Keratinocyte (primary cell): ENCODE results near the gene SLC39A10. TPM values are rescaled to one million over a fixed set of nuclear protein-coding genes. Genes with fewer than 3 reads are reported as not detected.

Source experiments
- DNase-seq: peaks from one replicate; pipeline ENCODE4 v3.0.0-alpha.2; 2011; ENCODE audit warnings: low read depth, missing footprints, low spot score
- FAIRE-seq: peaks from 2 replicates; lab custom pipeline; 2011; peaks lifted over from hg19 to GRCh38; lab: Jason Lieb, UNC
- H2AFZ ChIP-seq: 2 replicates; pipeline ENCODE4 v1.6.0; 2012; ENCODE audit warnings: low read length, control low read depth, inconsistent platforms; ENCODE audit not compliant: control insufficient read depth
- H3K27ac ChIP-seq: 2 replicates; pipeline ENCODE4 v1.5.1; 2011; ENCODE audit warnings: low read length; ENCODE audit not compliant: control insufficient read depth, insufficient read depth
- H3K27me3 ChIP-seq: 3 replicates; pipeline ENCODE4 v1.6.0; 2011; ENCODE audit warnings: low read length; ENCODE audit not compliant: control insufficient read depth, insufficient read depth; ENCODE audit errors: extremely low read depth
- H3K36me3 ChIP-seq, 2 experiments: 2 replicates in 1 of 2; 3 replicates in 1 of 2; pipeline ENCODE4 v1.5.1; 2011; ENCODE audit warnings: low read length in 2 of 2, mild to moderate bottlenecking in 1 of 2; ENCODE audit not compliant: control insufficient read depth in 2 of 2, insufficient read depth in 2 of 2; ENCODE audit errors: extremely low read depth in 1 of 2
- H3K4me1 ChIP-seq: 3 replicates; pipeline ENCODE4 v1.5.1; 2011; ENCODE audit warnings: low read length; ENCODE audit not compliant: control insufficient read depth, insufficient read depth; ENCODE audit errors: extremely low read depth
- H3K4me2 ChIP-seq: 3 replicates; pipeline ENCODE4 v1.6.0; 2011; ENCODE audit warnings: low read depth, low read length; ENCODE audit not compliant: control insufficient read depth, insufficient read depth; ENCODE audit errors: extremely low read depth
- H3K4me3 ChIP-seq, 3 experiments: fragments of 200-600 bp in 1 of 3; sonication (generic) in 1 of 3; 2 replicates in 2 of 3; 3 replicates in 1 of 3; pipeline ENCODE4 v1.5.1; 2011 to 2016; ENCODE audit warnings: low read length in 3 of 3, mild to moderate bottlenecking in 3 of 3, control low read depth in 2 of 3, inconsistent platforms in 1 of 3, low read depth in 1 of 3, mixed read lengths in 1 of 3, mixed run types in 1 of 3, moderate library complexity in 1 of 3; ENCODE audit not compliant: control insufficient read depth in 2 of 3, insufficient read depth in 2 of 3; ENCODE audit errors: extremely low read depth in 1 of 3
- H3K79me2 ChIP-seq: 2 replicates; pipeline ENCODE4 v1.6.0; 2012; ENCODE audit warnings: low read length; ENCODE audit not compliant: control insufficient read depth, insufficient read depth
- H3K9ac ChIP-seq: 3 replicates; pipeline ENCODE4 v1.6.0; 2011; ENCODE audit warnings: low read length; ENCODE audit not compliant: control insufficient read depth, insufficient read depth; ENCODE audit errors: extremely low read depth
- H3K9me1 ChIP-seq: 3 replicates; pipeline ENCODE4 v1.6.0; 2011; ENCODE audit warnings: low read length; ENCODE audit not compliant: control insufficient read depth, insufficient read depth; ENCODE audit errors: extremely low read depth
- H3K9me3 ChIP-seq: 2 replicates; pipeline ENCODE4 v1.5.1; 2012; ENCODE audit warnings: low read depth, low read length; ENCODE audit not compliant: control insufficient read depth
- H4K20me1 ChIP-seq: 3 replicates; pipeline ENCODE4 v1.6.0; 2011; ENCODE audit warnings: low read length; ENCODE audit not compliant: control insufficient read depth, insufficient read depth; ENCODE audit errors: extremely low read depth
- CTCF ChIP-seq, 3 experiments: IDR thresholded peaks in 1 of 3; conservative IDR thresholded peaks in 1 of 3; optimal IDR thresholded peaks in 1 of 3; 2 replicates in 2 of 3; 3 replicates in 1 of 3; pipeline versions ENCODE3 to v1.5.1; 2011; ENCODE audit warnings: low read length in 3 of 3, mild to moderate bottlenecking in 3 of 3, moderate library complexity in 2 of 3, control low read depth in 1 of 3, inconsistent platforms in 1 of 3; ENCODE audit not compliant: insufficient read depth in 2 of 3; ENCODE audit errors: extremely low read depth in 1 of 3
- EZH2 ChIP-seq: IDR thresholded peaks from one replicate; pipeline ENCODE4 v1.6.1; 2012; ENCODE audit warnings: inconsistent platforms, mild to moderate bottlenecking, low read length, moderate library complexity
- dilution Hi-C: fragments of 300-500 bp; cut with MboI; formaldehyde crosslinking; loops from one replicate; pipeline ENCODE4 v1.7.0; 2020; ENCODE audit warnings: low sequenced_read_pairs; ENCODE audit not compliant: extremely low pct_ligation_motif_present
- polyA plus RNA-seq, 5 experiments: library from polyadenylated mRNA; depleted of rRNA in 3 of 5; stranded (reverse) in 3 of 5; stranded (forward) in 1 of 5; unstranded in 1 of 5; fragments of >200 nt; gene quantifications; 1 replicate in 1 of 5; 2 replicates in 3 of 5; 3 replicates in 1 of 5; pipeline versions ENCODE4 v1.2.1 to v1.2.3, GENCODE V29; 2011 to 2012; ENCODE audit warnings: missing spikeins in 2 of 5, low read depth in 1 of 5, low replicate concordance in 1 of 5

Gene SLC39A10
- polyA plus RNA-seq, 1 donor (not counting 4 experiments of a cell fraction or from before 2014, with no cell fraction given): 19.4 TPM

- Histone ChIP-seq H3K27ac (no peak overlapping the region), H3K9me3 (no peaks in the 10 kb centered on the region), H3K9me1 (no peaks in the 10 kb centered on the region), H3K27me3 (no peaks in the 10 kb centered on the region), H3K4me2 (no peak overlapping the region), H3K4me3 (no peak overlapping the region), H3K4me1 (peaks cover 5% of the 10 kb centered on the region), H3K9ac (no peak overlapping the region), H2AFZ (no peak overlapping the region), H4K20me1 (no peaks in the 10 kb centered on the region), H3K79me2 (no peaks in the 10 kb centered on the region), H3K36me3 (peaks cover 0 to 6% of the 10 kb centered on the region in 2 experiments)
- dilution Hi-C loops: no loop called here
- DNase-seq (no peak), FAIRE-seq (no peak)
- TF ChIP-seq EZH2 (no peak), CTCF (optimal IDR thresholded peaks at IDR 0.05 in 1 of 3, IDR thresholded peaks at IDR 0.05 in 1 of 3, conservative IDR thresholded peaks at IDR 0.05 in 1 of 3; ENCODE audit: extremely low read depth in 1 of 3, insufficient read depth in 2 of 3, low read length in 3 of 3) (no peak)
Observed at GRCh38 chr2:195683174-195683573, 26.1 kb downstream of the SLC39A10 start.

GRCh38 chr2:195686564-195686963 is 29.5 kb downstream of the SLC39A10 start:
- Histone ChIP-seq H2AFZ (no peak overlapping the region), H3K9me3 (no peaks in the 10 kb centered on the region), H3K9me1 (no peaks in the 10 kb centered on the region), H3K36me3 (no peaks in the 10 kb centered on the region), H3K4me2 (no peak overlapping the region), H3K27me3 (no peaks in the 10 kb centered on the region), H4K20me1 (no peaks in the 10 kb centered on the region), H3K4me3 (no peak overlapping the region), H3K27ac (no peak overlapping the region), H3K4me1 (peaks cover 5% of the 10 kb centered on the region), H3K79me2 (no peaks in the 10 kb centered on the region), H3K9ac (no peak overlapping the region)
- no peak for TF ChIP-seq EZH2
- no peak for TF ChIP-seq CTCF (optimal IDR thresholded peaks at IDR 0.05 in 1 of 3, IDR thresholded peaks at IDR 0.05 in 1 of 3, conservative IDR thresholded peaks at IDR 0.05 in 1 of 3; ENCODE audit: extremely low read depth in 1 of 3, insufficient read depth in 2 of 3, low read length in 3 of 3)
- dilution Hi-C loops: no loop called here
- no peak for FAIRE-seq
- DNase-seq: no peak
